ENCODE data around the gene HS6ST3. TPM values are rescaled to one million over a fixed set of nuclear protein-coding genes. Genes with fewer than 3 reads are reported as not detected.

Gene HS6ST3
- total and polyA plus RNA-seq, 2 experiments from 2014 or later: 2.2 to 2.7 TPM

- no peaks in the 10 kb centered on the region for H3K79me2 ChIP-seq
- DNase-seq (ENCODE audit: low spot score): peak; percentile 30
- TF ChIP-seq CTCF (IDR thresholded peaks at IDR 0.05; ENCODE audit: poor library complexity) (peak; percentile 76), EZH2phosphoT487 (IDR thresholded peaks at IDR 0.05; ENCODE audit: low read depth, severe bottlenecking, unreplicated experiment) (no peak)
- no peak overlapping the region for H3K4me3 ChIP-seq
- H4K20me1 ChIP-seq (ENCODE audit: insufficient read depth, poor library complexity, severe bottlenecking): no peaks in the 10 kb centered on the region
- no peak overlapping the region for H2AFZ ChIP-seq
- H3K4me1 ChIP-seq (ENCODE audit: insufficient read depth): peaks cover 3% of the 10 kb centered on the region
- H3K36me3 ChIP-seq (replicated peaks; ENCODE audit: insufficient read depth, low read depth): no peaks in the 10 kb centered on the region
- H3K27ac ChIP-seq: no peak overlapping the region
- WGBS (ENCODE audit: low lambda C conversion rate, missing lambda C conversion rate): 21% methylated on average over 4 of the region's 4 CpGs
- no peak overlapping the region for H3K4me2 ChIP-seq
- H3K9me3 ChIP-seq (ENCODE audit: low read depth): no peaks in the 10 kb centered on the region
- H3K9me2 ChIP-seq (replicated peaks; ENCODE audit: insufficient read depth): no peaks in the 10 kb centered on the region
- no peaks in the 10 kb centered on the region for H3K27me3 ChIP-seq
Measured at GRCh38 chr13:96817336-96817941, 727.5 kb downstream of the HS6ST3 start.

GRCh38 chr13:96819375-96819774 lies 729.5 kb downstream of the HS6ST3 start:
- H3K9me3 ChIP-seq (ENCODE audit: low read depth): no peaks in the 10 kb centered on the region

GRCh38 chr13:96821381-96821780 lies 731.5 kb downstream of the HS6ST3 start:
- DNase-seq (ENCODE audit: low spot score): no peak
- Histone ChIP-seq H2AFZ (no peak overlapping the region), H3K27ac (no peak overlapping the region), H4K20me1 (ENCODE audit: insufficient read depth, poor library complexity, severe bottlenecking) (no peaks in the 10 kb centered on the region), H3K79me2 (no peaks in the 10 kb centered on the region), H3K4me3 (no peak overlapping the region), H3K9me2 (replicated peaks; ENCODE audit: insufficient read depth) (no peaks in the 10 kb centered on the region), H3K36me3 (replicated peaks; ENCODE audit: insufficient read depth, low read depth) (no peaks in the 10 kb centered on the region), H3K4me1 (ENCODE audit: insufficient read depth) (peaks cover 3% of the 10 kb centered on the region), H3K9me3 (ENCODE audit: low read depth) (no peaks in the 10 kb centered on the region), H3K27me3 (no peaks in the 10 kb centered on the region), H3K4me2 (no peak overlapping the region)
- TF ChIP-seq EZH2phosphoT487 (IDR thresholded peaks at IDR 0.05; ENCODE audit: low read depth, severe bottlenecking, unreplicated experiment) (no peak), EZH2 (IDR thresholded peaks at IDR 0.05; ENCODE audit: borderline replicate concordance) (no peak), CTCF (IDR thresholded peaks at IDR 0.05; ENCODE audit: poor library complexity) (no peak)
- WGBS (ENCODE audit: low lambda C conversion rate, missing lambda C conversion rate): 67% methylated on average over 1 of the region's 1 CpG

More at GRCh38 chr13:96819375-96819774, 729.5 kb downstream of the HS6ST3 start:
- 87% methylated on average over 5 of the region's 5 CpGs for WGBS (ENCODE audit: low lambda C conversion rate, missing lambda C conversion rate)
- Histone ChIP-seq H2AFZ (no peak overlapping the region), H3K9me2 (replicated peaks; ENCODE audit: insufficient read depth) (no peaks in the 10 kb centered on the region), H3K4me2 (no peak overlapping the region), H3K4me1 (ENCODE audit: insufficient read depth) (peaks cover 3% of the 10 kb centered on the region), H3K4me3 (no peak overlapping the region), H3K79me2 (no peaks in the 10 kb centered on the region), H3K36me3 (replicated peaks; ENCODE audit: insufficient read depth, low read depth) (no peaks in the 10 kb centered on the region), H4K20me1 (ENCODE audit: insufficient read depth, poor library complexity, severe bottlenecking) (no peaks in the 10 kb centered on the region), H3K27ac (no peak overlapping the region), H3K27me3 (no peaks in the 10 kb centered on the region)
- no peak for DNase-seq (ENCODE audit: low spot score)
- TF ChIP-seq CTCF (IDR thresholded peaks at IDR 0.05; ENCODE audit: poor library complexity): no peak
- TF ChIP-seq EZH2phosphoT487 (IDR thresholded peaks at IDR 0.05; ENCODE audit: low read depth, severe bottlenecking, unreplicated experiment): no peak
- TF ChIP-seq EZH2 (IDR thresholded peaks at IDR 0.05; ENCODE audit: borderline replicate concordance): no peak

All from hepatocyte (in vitro differentiated cells).